Mammary epithelial cell (primary cell): Measurements from ENCODE around the gene SYMPK.

ENCODE experiments used
- EZH2 ChIP-seq: IDR thresholded peaks from 2 replicates; pipeline ENCODE4 v1.6.1; 2012; ENCODE audit warnings: low read length, inconsistent platforms, borderline replicate concordance
- TF ChIP-seq, protein P1 (sequence below), 2 donors: IDR thresholded peaks in 1 of 2; conservative IDR thresholded peaks in 1 of 2; 2 replicates each; pipeline ENCODE4 v1.5.1; 2011 to 2012; ENCODE audit warnings: inconsistent platforms in 2 of 2, low read length in 2 of 2, mild to moderate bottlenecking in 2 of 2, control low read depth in 1 of 2, low read depth in 1 of 2; ENCODE audit not compliant: insufficient read depth in 1 of 2; ENCODE audit errors: extremely low read depth in 1 of 2

- TF ChIP-seq, protein P1, sequence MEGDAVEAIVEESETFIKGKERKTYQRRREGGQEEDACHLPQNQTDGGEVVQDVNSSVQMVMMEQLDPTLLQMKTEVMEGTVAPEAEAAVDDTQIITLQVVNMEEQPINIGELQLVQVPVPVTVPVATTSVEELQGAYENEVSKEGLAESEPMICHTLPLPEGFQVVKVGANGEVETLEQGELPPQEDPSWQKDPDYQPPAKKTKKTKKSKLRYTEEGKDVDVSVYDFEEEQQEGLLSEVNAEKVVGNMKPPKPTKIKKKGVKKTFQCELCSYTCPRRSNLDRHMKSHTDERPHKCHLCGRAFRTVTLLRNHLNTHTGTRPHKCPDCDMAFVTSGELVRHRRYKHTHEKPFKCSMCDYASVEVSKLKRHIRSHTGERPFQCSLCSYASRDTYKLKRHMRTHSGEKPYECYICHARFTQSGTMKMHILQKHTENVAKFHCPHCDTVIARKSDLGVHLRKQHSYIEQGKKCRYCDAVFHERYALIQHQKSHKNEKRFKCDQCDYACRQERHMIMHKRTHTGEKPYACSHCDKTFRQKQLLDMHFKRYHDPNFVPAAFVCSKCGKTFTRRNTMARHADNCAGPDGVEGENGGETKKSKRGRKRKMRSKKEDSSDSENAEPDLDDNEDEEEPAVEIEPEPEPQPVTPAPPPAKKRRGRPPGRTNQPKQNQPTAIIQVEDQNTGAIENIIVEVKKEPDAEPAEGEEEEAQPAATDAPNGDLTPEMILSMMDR (conservative IDR thresholded peaks at IDR 0.05 in 1 of 2, IDR thresholded peaks at IDR 0.05 in 1 of 2; ENCODE audit: extremely low read depth in 1 of 2, insufficient read depth in 1 of 2, low read depth in 1 of 2, low read length in 2 of 2): no peak
- no peak for TF ChIP-seq EZH2
Observed at GRCh38 chr19:45825917-45826893, 36.7 kb downstream of the SYMPK start.
